ENCODE results near the gene MYO7B. TPM values are rescaled to one million over a fixed set of nuclear protein-coding genes. Genes with fewer than 3 reads are reported as not detected.

Gene MYO7B
- total RNA-seq, 4 donors from 2014 or later: 214 to 1,039 (median 594) TPM

DNA sequence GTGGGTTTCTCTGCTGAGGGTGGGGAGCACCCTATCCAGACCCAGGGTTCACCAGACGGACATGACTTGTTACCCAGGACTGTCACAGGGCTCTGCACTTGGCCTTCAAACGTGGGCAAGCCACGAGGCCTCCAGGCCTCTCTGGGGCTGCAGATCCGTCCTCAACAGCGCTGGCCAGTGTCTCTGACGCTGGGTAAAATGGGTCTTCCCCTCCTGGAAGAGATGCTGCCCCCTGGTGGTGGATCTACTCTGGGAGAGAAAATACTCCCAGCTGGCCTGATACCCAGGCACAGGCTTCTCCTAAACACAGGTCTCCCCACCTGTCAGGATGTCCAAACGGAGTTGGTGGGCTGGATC is 114.2 kb downstream of the MYO7B start:
- TF ChIP-seq POLR2A (IDR thresholded peaks at IDR 0.05) (no peak), CTCF (IDR thresholded peaks at IDR 0.05) (peak; percentile 72 to 94 (median 78))
- H3K27ac ChIP-seq: peak overlapping the region in 3 of 4 donors; percentile 1 to 85 (median 6)
- peaks cover 0 to 6% (median 0%) of the 10 kb centered on the region in 3 donors for H3K36me3 ChIP-seq
- DNase-seq: peak; percentile 82 to 95 (median 89)
- H3K4me1 ChIP-seq: peaks cover 0 to 25% (median 8%) of the 10 kb centered on the region in 4 donors
- H3K9me3 ChIP-seq: no peaks in the 10 kb centered on the region
- no peak overlapping the region for H3K4me3 ChIP-seq
- H3K27me3 ChIP-seq: no peaks in the 10 kb centered on the region

GRCh38 chr2:127650041-127650784 is 114.7 kb downstream of the MYO7B start:
- Histone ChIP-seq H3K4me3 (peak overlapping the region in 1 of 4 donors; percentile 9), H3K36me3 (peaks cover 0 to 7% (median 0%) of the 10 kb centered on the region in 3 donors), H3K27ac (peak overlapping the region in 3 of 4 donors; percentile 1 to 85 (median 6)), H3K27me3 (no peaks in the 10 kb centered on the region), H3K9me3 (no peaks in the 10 kb centered on the region), H3K4me1 (peaks cover 0 to 23% (median 8%) of the 10 kb centered on the region in 4 donors)
- TF ChIP-seq CTCF (IDR thresholded peaks at IDR 0.05): no peak
- TF ChIP-seq POLR2A (IDR thresholded peaks at IDR 0.05): no peak
- DNase-seq: no peak

DNA sequence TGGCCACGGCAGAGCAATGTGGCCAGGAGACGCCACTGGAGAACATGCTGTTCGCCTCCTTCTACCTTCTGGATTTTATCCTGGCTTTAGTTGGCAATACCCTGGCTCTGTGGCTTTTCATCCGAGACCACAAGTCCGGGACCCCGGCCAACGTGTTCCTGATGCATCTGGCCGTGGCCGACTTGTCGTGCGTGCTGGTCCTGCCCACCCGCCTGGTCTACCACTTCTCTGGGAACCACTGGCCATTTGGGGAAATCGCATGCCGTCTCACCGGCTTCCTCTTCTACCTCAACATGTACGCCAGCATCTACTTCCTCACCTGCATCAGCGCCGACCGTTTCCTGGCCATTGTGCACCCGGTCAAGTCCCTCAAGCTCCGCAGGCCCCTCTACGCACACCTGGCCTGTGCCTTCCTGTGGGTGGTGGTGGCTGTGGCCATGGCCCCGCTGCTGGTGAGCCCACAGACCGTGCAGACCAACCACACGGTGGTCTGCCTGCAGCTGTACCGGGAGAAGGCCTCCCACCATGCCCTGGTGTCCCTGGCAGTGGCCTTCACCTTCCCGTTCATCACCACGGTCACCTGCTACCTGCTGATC is 115.4 kb downstream of the MYO7B start:
- peak overlapping the region in 2 of 4 donors; percentile 32 to 85 for H3K27ac ChIP-seq
- peaks cover 0 to 7% (median 0%) of the 10 kb centered on the region in 3 donors for H3K36me3 ChIP-seq
- no peaks in the 10 kb centered on the region for H3K9me3 ChIP-seq
- no peak overlapping the region for H3K4me3 ChIP-seq
- DNase-seq: peak in 1 of 3 donors; percentile 39
- TF ChIP-seq POLR2A (IDR thresholded peaks at IDR 0.05) (no peak), CTCF (IDR thresholded peaks at IDR 0.05) (no peak)
- H3K27me3 ChIP-seq: no peaks in the 10 kb centered on the region
- peaks cover 0 to 16% (median 8%) of the 10 kb centered on the region in 4 donors for H3K4me1 ChIP-seq

- Histone ChIP-seq H3K4me1 (peaks cover 0 to 15% (median 6%) of the 10 kb centered on the region in 4 donors), H3K4me3 (no peak overlapping the region), H3K27me3 (no peaks in the 10 kb centered on the region), H3K36me3 (peaks cover 0 to 7% (median 0%) of the 10 kb centered on the region in 3 donors), H3K27ac (peak overlapping the region in 3 of 4 donors; percentile 19 to 85 (median 32)), H3K9me3 (no peaks in the 10 kb centered on the region)
- peak in 1 of 3 donors; percentile 41 for DNase-seq
- TF ChIP-seq CTCF (IDR thresholded peaks at IDR 0.05) (no peak), POLR2A (IDR thresholded peaks at IDR 0.05) (no peak)
Measured at GRCh38 chr2:127651381-127651809, 115.9 kb downstream of the MYO7B start.

DNA sequence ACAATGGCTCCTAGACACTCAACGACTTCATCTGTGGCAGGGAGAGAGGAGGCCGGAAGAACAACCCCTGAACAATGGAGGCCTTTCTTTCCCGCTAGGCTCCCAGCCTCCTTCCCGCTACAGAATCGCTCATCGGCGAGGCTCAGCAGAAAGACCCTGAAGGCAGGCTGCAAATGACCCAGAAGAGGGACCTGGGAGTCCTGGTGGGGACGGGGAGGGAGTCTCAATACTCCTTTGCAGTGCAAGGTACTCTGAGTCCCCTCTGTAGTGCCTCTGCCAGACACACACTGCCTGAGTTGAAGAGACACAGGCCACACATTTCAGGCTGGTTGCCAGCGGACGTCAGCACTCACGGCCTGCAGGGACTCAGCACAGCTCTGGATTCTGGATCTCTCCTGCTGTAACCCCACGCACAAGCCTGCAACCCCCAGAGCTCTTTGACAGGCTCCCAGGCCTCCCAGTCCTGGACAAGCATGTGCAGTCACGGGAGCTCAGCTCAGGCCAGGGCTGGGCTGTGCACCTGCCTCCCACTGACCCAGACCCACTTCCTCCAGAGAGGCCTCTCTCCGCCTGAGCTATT is 116.6 kb downstream of the MYO7B start:
- Histone ChIP-seq H3K27me3 (no peaks in the 10 kb centered on the region), H3K9me3 (no peaks in the 10 kb centered on the region), H3K4me1 (peaks cover 0 to 15% (median 3%) of the 10 kb centered on the region in 4 donors), H3K27ac (peak overlapping the region in 3 of 4 donors; percentile 19 to 85 (median 32)), H3K4me3 (no peak overlapping the region), H3K36me3 (peaks cover 0 to 7% (median 0%) of the 10 kb centered on the region in 3 donors)
- TF ChIP-seq POLR2A (IDR thresholded peaks at IDR 0.05) (no peak), CTCF (IDR thresholded peaks at IDR 0.05) (no peak)
- peak in 1 of 3 donors; percentile 43 for DNase-seq

Data from Peyer's patch (tissue), 4 donors.